GM12878 (cell line): ENCODE measurements around the gene PPM1A. TPM values are rescaled to one million over a fixed set of nuclear protein-coding genes. Genes with fewer than 3 reads are reported as not detected.

Source experiments
- BCLAF1 ChIP-seq: fragments of 450-650 bp; IDR thresholded peaks from 2 replicates; pipeline ENCODE4 v1.6.1; 2017; ENCODE audit warnings: antibody characterized with exemption, mild to moderate bottlenecking, moderate library complexity
- CBX3 ChIP-seq: fragments of 200-600 bp; sonication (generic); IDR thresholded peaks from 2 replicates; pipeline ENCODE4 v1.6.1; 2016; ENCODE audit warnings: low read depth, borderline replicate concordance
- CEBPZ ChIP-seq: fragments of 150-350 bp; IDR thresholded peaks from 2 replicates; pipeline ENCODE4 v1.6.1; 2016; ENCODE audit warnings: low read depth, low read length
- CUX1 ChIP-seq: IDR thresholded peaks from 2 replicates; pipeline ENCODE4 v1.6.1; 2012; ENCODE audit warnings: improper control_type of control experiment, low read depth, low read length; ENCODE audit not compliant: insufficient replicate concordance
- GATAD2B ChIP-seq: fragments of 450-650 bp; conservative IDR thresholded peaks from 2 replicates; pipeline ENCODE4 v1.6.1; 2017; ENCODE audit warnings: low read depth, mild to moderate bottlenecking, moderate library complexity
- IRF3 ChIP-seq: fragments of 450-650 bp; IDR thresholded peaks from 2 replicates; pipeline ENCODE4 v1.6.1; 2014; ENCODE audit warnings: mild to moderate bottlenecking
- KAT2A ChIP-seq: conservative IDR thresholded peaks from 2 replicates; pipeline ENCODE4 v1.6.1; 2011; ENCODE audit warnings: low read depth, low read length; ENCODE audit not compliant: control insufficient read depth
- POLR2AphosphoS2 ChIP-seq: IDR thresholded peaks from 2 replicates; pipeline ENCODE4 v1.6.1; 2011; ENCODE audit warnings: low read depth, mild to moderate bottlenecking, low read length, improper control_type of control experiment, moderate library complexity
- RELA ChIP-seq: fragments of 450-650 bp; IDR thresholded peaks from 2 replicates; pipeline ENCODE4 v1.8.0; 2014; ENCODE audit warnings: borderline replicate concordance; ENCODE audit not compliant: partially characterized antibody
- RUNX3 ChIP-seq: IDR thresholded peaks from 2 replicates; pipeline ENCODE4 v1.6.1; 2012; ENCODE audit warnings: low read length, inconsistent platforms
- SMAD5 ChIP-seq: IDR thresholded peaks from 2 replicates; pipeline ENCODE4 v1.6.1; 2016; ENCODE audit warnings: antibody characterized with exemption, low read depth
- SREBF2 ChIP-seq: IDR thresholded peaks from 2 replicates; pipeline ENCODE4 v1.6.1; 2012; ENCODE audit warnings: mild to moderate bottlenecking, low read length
- SRF ChIP-seq, 2 experiments: IDR thresholded peaks; 2 replicates each; pipeline ENCODE4 v1.6.1; 2011; ENCODE audit warnings: low read depth in 2 of 2, low read length in 2 of 2, mild to moderate bottlenecking in 1 of 2, moderate library complexity in 1 of 2
- YY1 ChIP-seq: IDR thresholded peaks from 2 replicates; pipeline ENCODE4 v1.6.1; 2011; ENCODE audit warnings: low read depth, mild to moderate bottlenecking, low read length
- ZNF207 ChIP-seq: fragments of 450-650 bp; IDR thresholded peaks from 2 replicates; pipeline ENCODE4 v1.6.1; 2014; ENCODE audit warnings: antibody characterized with exemption, mild to moderate bottlenecking, borderline replicate concordance
- ZZZ3 ChIP-seq: IDR thresholded peaks from 2 replicates; pipeline ENCODE4 v1.6.1; 2011; ENCODE audit warnings: low read depth; ENCODE audit not compliant: control insufficient read depth, insufficient read length
- polyA plus RNA-seq, 11 experiments: library from polyadenylated mRNA; depleted of rRNA in 4 of 11; unstranded in 6 of 11; stranded (reverse) in 5 of 11; fragments of >200 nt; fragmentation: Nextera tagmentation in 4 of 11; fragmentation: Illumina TruSeq in 1 of 11; extraction: Ambion mirVana in 4 of 11; extraction: Trizol in 1 of 11; gene quantifications; 1 replicate in 1 of 11; 2 replicates in 10 of 11; pipeline versions ENCODE4 v1.2.1 to v1.2.3, GENCODE V29; 2011 to 2016; ENCODE audit warnings: inconsistent platforms in 2 of 11, missing spikeins in 2 of 11, low read depth in 1 of 11
- total RNA-seq, 4 experiments: library from RNA; depleted of rRNA in 3 of 4; stranded (reverse); fragments of >200 nt in 3 of 4; fragmentation: Illumina TruSeq in 1 of 4; extraction: Trizol in 1 of 4; gene quantifications; 2 replicates each; pipeline versions ENCODE4 v1.2.1 to v1.2.3, GENCODE V29; 2013 to 2021

Gene PPM1A
- total and polyA plus RNA-seq, 10 of the 15 experiments (the other 5 are each of a cell fraction or from before 2014, with no cell fraction given), result 16.8 to 124 (median 47.0) TPM

GRCh38 chr14:60204843-60205774, 43.9 kb upstream of the PPM1A start (continued):
- TF ChIP-seq CUX1, result peak; percentile 45
- TF ChIP-seq BCLAF1, result no peak
- no peak for TF ChIP-seq ZZZ3
- 0 out of 2 replicates have a peak, but pooled peaks have one; percentile 41 for TF ChIP-seq SMAD5
- no peak for TF ChIP-seq KAT2A
- peak; percentile 69; the same call in 1 of the 2 replicates for TF ChIP-seq GATAD2B
- 0 out of 2 replicates have a peak, but pooled peaks have one; percentile 23 for TF ChIP-seq YY1
- no peak for TF ChIP-seq CBX3
- no peak; the same call in 1 of the 2 replicates for TF ChIP-seq POLR2AphosphoS2
- TF ChIP-seq RUNX3, result peak; percentile 87
- no peak for TF ChIP-seq IRF3
- TF ChIP-seq SREBF2, result no peak
- TF ChIP-seq RELA, result no peak
- peak; percentile 10 to 68; a peak in 2 of 4 replicates for TF ChIP-seq SRF (IDR thresholded peaks at IDR 0.05; ENCODE audit: low read depth in 2 of 2, low read length in 2 of 2)
- TF ChIP-seq ZNF207, result no peak
- TF ChIP-seq CEBPZ, result 0 out of 2 replicates have a peak, but pooled peaks have one; percentile 28
